GM18909 (cell line): Measurements from ENCODE around the gene CELSR3.

ENCODE experiments used
- ATAC-seq: cut with Tn5 transposase; IDR thresholded peaks from one replicate; pipeline ENCODE4 v1.9.1; 2021; ENCODE audit warnings: mild to moderate bottlenecking; ENCODE audit not compliant: unreplicated experiment, poor library complexity

CELSR3 gene

GRCh38 chr3:48635222-48636021, 27.3 kb downstream of the CELSR3 start, which contains the start of gene SLC26A6:
TSS of gene SLC26A6 (minus strand) at chr3:48635461. CDS start at chr3:48635393, 68 bp downstream.
- peak; percentile 91 for ATAC-seq

GRCh38 chr3:48634661-48635221, 27.9 kb downstream of the CELSR3 start:
- ATAC-seq = peak; percentile 19

GRCh38 chr3:48633743-48634142, 28.9 kb downstream of the CELSR3 start:
- ATAC-seq = no peak

- ATAC-seq = no peak
Measured at GRCh38 chr3:48633256-48633655, 29.4 kb downstream of the CELSR3 start.

GRCh38 chr3:48631516-48632448, 30.9 kb downstream of the CELSR3 start:
- no peak for ATAC-seq

GRCh38 chr3:48630833-48631232, 31.9 kb downstream of the CELSR3 start:
- ATAC-seq = no peak

GRCh38 chr3:48630407-48630806, 32.3 kb downstream of the CELSR3 start:
- no peak for ATAC-seq

- no peak for ATAC-seq
Measured at GRCh38 chr3:48629894-48630293, 32.8 kb downstream of the CELSR3 start.

GRCh38 chr3:48628277-48629017, 34.2 kb downstream of the CELSR3 start:
- no peak for ATAC-seq

GRCh38 chr3:48625600-48625999, 37.1 kb downstream of the CELSR3 start:
- no peak for ATAC-seq

GRCh38 chr3:48624767-48625166, 37.9 kb downstream of the CELSR3 start:
- no peak for ATAC-seq

- ATAC-seq = no peak
Measured at GRCh38 chr3:48623851-48624547, 38.7 kb downstream of the CELSR3 start.

- no peak for ATAC-seq
Measured at GRCh38 chr3:48621461-48621869, 41.2 kb downstream of the CELSR3 start, which contains the start of gene TMEM89. TSS of gene TMEM89 (minus strand) at chr3:48621769. CDS start at chr3:48621756, 13 bp downstream.

- no peak for ATAC-seq
Measured at GRCh38 chr3:48619541-48620524, 42.9 kb downstream of the CELSR3 start.

- ATAC-seq = no peak
Measured at GRCh38 chr3:48617559-48617958, 45.1 kb downstream of the CELSR3 start.

GRCh38 chr3:48614044-48614443, 48.6 kb downstream of the CELSR3 start:
- ATAC-seq = no peak

GRCh38 chr3:48612309-48612708, 50.4 kb downstream of the CELSR3 start:
- ATAC-seq = no peak
